HL-60/S4 treated with retinoic acid at 250 ng/mL for 4 days and 3 days (cell line): ENCODE results near the gene NUMA1.

ENCODE experiments used
- in situ Hi-C: fragments of 300-500 bp; cut with MboI; formaldehyde crosslinking; loops from 2 replicates; pipeline ENCODE4 v1.7.0; 2022; ENCODE audit warnings: low sequenced_read_pairs

Gene NUMA1

DNA sequence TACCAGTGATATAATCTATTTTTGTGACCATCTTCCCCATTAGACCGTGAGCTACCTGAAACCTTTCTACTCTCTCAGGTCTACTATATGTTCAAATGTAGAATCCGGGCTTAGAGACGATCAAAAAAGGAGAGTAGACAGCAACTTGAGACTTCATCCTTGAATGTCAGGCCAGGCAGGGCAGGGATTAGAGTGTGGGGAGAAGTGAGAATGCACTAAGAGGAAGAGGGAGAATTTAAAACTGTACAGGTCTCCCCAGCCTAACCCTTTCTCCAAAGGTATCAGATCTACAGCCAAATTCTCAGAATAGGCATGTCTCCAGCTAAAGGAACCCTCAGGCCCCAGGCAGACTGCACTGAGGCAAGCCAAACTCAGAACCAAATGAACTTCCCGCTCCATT is 21.8 kb upstream of the NUMA1 start:
- in situ Hi-C loops = no loop called here

DNA sequence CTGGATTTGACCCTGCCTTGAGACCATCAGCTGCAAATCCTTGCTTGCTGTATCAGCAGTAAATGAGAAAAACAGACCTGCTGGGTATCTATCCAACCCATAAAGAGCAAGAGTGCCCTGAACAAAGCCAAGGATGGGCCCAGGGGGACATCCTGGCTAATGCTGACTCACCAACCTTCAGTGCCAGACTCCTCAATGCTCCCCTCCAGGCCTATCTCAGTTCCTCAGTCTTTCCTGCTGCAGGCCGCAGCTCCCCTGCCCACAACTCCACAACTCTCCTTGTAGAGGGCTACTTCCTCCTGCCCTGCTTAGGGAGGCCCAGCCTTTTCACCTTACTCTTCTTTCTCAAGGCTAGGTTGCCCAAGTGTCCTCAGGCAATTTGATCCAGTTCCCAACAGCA is 20.1 kb upstream of the NUMA1 start:
- in situ Hi-C loops = no loop called here

GRCh38 chr11:72100009-72100408 is 19.7 kb upstream of the NUMA1 start:
- in situ Hi-C loops = no loop called here

DNA sequence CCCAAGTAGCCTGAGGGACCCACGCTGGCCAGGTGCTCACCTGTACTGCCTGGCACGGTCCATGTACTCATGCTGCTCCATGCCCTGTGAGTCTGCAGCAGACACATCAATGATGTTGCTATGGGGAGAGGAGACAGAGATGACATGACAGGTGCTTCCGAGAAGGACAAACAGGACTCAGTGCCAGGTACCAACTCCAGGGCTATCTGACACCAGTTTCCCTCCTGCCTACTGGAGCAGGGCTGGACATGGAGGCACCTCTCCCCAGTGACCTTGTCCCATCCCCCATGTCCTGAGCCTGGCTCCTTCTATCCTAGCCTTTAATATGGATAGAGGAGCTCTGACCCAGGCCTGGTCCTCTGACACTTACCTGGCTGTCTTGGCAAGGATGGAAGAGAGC is 18.4 kb upstream of the NUMA1 start:
- in situ Hi-C loops = no loop called here

DNA sequence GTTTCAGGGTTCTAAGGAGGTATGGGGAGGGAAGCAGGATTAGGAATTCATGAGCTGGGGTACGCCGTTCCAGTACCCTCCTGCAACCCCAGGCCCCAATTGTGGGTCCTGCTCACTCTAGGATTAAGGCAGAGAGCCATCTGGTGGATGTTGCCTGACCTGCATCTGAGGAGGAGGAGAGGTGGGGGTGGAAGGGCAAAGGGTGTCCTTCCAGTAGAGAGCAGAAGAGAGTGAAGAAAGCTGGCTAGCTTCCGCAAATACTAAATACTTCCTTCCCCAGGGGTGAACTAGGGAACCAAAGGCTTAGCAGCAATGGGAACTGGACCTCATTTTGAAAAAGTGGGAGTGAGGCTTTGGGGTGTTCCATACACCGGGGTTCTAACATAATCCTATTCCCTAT is 10.9 kb upstream of the NUMA1 start:
- in situ Hi-C loops = no loop called here

- in situ Hi-C loops = no loop called here
These were observed 7.9 kb upstream of the NUMA1 start for GRCh38 chr11:72088076-72088808.

- in situ Hi-C loops = no loop called here
These were observed 5.4 kb upstream of the NUMA1 start for GRCh38 chr11:72085621-72086351.

- in situ Hi-C loops = no loop called here
These were observed 4.6 kb upstream of the NUMA1 start for GRCh38 chr11:72084965-72085364.

DNA sequence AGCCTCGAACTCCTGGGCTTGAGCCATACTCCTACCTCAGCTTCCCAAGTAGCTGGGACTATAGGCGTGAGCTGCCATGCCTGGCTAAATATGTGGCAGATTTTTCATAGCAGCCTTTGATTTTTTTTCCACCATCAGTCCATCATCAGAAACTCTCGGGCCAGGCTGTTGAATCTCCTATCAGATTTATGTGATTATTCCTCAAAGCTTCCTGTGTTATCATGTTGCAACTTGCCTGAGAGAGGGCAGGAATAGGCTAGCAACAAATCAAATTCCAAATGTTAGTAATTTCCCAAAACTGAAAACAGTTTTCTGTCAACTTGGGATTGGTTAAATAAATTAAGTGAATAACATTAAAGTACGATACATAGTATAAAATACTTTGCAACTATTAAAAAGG is 3.7 kb upstream of the NUMA1 start:
- in situ Hi-C loops = no loop called here

GRCh38 chr11:72083414-72083813 is 3.1 kb upstream of the NUMA1 start:
- in situ Hi-C loops = no loop called here

- in situ Hi-C loops = no loop called here
These were observed 1.6 kb upstream of the NUMA1 start for GRCh38 chr11:72081821-72082453.

DNA sequence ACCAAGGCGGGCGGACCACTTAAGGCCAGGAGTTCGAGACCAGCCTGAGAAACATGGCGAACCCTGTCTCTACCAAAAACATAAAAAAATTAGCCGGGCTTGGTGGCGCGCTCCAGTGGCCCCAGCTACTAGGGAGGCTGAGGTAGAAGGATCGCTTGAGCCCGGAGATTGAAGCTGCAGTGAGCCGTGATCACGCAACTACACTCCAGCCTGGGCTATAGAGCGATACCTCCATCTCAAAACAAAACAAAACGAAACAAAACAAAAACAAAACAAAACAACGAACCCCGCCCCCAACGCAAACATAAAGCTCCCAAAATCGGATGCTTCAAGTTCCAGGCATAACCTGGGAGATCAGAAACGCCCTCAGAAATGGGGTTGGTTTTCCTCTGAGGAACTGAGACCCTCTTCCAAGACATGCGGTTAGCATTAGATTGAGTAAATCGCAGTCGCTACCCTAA is 872 bp upstream of the NUMA1 start:
- in situ Hi-C loops = no loop called here

DNA sequence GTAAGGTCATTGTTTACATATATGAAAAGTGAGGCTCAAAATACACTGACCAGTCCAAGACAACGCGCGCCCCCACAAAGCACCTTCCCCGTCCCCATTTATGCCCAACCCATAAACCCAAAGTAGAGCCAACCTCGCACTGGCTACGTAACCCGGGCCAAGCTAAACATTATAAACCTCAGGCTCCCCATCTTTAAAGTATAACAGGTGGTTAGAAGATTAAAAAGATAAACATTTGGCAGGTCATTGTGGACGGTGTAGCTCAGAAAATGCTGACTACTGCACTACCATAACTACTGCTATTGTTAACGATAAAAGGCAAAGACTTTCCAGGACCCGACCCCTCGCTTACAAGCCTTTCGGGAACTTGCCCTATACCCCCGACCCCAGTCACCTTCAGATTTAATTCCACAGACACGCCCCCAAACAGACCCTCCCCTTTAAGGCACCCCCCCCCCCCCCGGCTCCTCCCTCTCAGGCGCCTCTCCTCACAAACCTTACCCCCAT is 470 bp downstream of the NUMA1 start:
- in situ Hi-C loops = no loop called here

DNA sequence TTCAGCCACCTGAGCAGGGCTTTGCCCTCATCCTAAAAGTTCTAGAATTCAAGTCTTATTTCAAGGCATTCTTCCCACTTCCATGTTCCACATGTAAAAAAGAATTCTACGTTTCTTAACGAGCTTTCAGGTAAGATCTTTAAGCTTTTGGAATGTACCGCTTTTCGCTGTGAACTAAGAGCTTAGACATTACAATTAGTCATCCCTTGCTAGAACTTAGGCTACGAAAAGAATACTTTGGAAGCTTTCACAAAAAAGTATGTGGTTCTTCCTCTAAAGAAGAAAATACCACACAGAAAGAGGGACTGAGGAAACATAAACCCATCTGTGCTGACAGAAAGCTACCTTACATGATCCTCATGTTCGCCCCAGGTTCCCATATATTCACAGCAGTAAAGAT is 1.9 kb downstream of the NUMA1 start:
- in situ Hi-C loops = no loop called here

DNA sequence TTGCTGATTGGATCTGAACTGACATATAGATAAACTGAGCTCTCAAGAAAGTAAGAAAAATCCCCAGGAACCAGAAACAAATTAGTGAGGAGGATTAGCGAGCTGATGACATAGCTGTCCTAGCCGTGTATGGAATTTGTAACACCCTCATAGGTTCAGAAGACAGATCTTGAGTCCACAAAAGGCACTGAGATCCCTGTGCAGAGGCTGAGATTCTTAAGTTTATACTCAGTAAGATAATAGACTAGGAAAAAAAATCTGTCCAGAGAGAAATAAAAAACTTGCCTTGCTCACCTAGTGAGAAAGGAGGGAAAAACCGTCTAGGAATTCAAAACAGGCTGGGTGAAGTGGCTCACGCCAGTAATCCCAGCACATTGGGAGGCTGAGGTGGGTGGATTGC is 4.6 kb downstream of the NUMA1 start:
- in situ Hi-C loops = no loop called here

DNA sequence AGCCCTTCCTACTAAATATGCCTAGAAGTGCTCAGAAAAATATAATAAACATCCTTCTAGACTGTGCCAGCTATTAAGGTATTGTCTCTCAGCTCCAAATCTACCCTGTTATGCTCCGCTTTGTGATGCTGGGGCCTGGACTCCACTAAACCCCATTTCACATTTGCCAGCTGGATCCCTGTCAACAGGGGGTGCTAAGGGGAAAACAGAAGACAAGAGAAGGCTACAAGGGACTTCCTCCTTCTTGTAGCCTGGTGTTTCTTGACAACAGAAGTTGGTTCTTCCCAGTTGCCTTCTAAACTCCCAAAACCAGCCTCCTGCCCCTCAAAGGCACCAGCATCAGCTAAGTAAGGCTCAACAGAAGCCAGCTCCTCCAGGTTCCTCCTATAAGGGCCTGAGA is 5.2 kb downstream of the NUMA1 start:
- in situ Hi-C loops = no loop called here

- in situ Hi-C loops = no loop called here
These were observed 8.0 kb downstream of the NUMA1 start for GRCh38 chr11:72072348-72072747.

GRCh38 chr11:72070491-72070890 is 9.9 kb downstream of the NUMA1 start:
- in situ Hi-C loops = no loop called here

DNA sequence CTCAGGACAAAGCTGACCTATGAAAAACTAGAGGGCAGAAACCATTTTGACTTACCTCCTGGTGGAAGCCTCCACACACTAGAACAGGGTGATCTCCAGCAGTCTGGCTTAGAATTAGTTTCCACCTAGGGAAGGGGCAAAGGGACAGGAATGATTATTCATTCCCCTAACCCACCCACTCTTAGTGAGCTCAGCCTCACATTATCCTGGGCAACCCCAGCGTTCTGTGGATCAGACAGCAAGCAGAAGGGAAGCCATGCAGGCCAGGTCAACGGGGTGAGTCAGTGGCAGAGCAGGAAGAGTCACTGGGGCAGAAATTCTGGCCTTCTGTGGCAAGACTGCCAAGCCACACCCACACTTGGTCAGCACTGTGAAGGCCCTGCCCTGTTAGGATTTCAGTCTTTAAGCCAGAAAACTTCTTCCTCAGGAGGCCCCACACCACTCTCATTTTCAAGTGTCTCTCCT is 10.5 kb downstream of the NUMA1 start:
- in situ Hi-C loops = no loop called here

GRCh38 chr11:72069200-72069599 is 11.1 kb downstream of the NUMA1 start:
- in situ Hi-C loops = no loop called here

DNA sequence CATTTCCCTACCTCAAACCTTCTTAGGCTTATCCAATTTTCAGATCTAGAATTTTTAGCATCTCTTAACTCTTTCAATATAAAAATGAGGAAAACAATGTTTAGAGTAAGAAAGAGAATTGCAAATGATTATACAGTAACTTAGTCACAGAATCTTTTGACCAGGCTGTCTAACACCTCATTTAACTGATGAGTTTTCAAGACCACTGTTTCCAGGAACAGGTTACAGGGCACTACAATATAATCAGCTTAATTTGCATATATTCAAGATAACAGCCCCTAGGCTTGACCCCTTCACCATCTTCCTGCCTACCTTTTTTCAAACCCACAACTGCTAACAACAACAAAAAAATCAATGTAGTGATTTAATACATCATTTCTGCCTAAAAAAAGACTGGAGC is 12.7 kb downstream of the NUMA1 start:
- in situ Hi-C loops = no loop called here

DNA sequence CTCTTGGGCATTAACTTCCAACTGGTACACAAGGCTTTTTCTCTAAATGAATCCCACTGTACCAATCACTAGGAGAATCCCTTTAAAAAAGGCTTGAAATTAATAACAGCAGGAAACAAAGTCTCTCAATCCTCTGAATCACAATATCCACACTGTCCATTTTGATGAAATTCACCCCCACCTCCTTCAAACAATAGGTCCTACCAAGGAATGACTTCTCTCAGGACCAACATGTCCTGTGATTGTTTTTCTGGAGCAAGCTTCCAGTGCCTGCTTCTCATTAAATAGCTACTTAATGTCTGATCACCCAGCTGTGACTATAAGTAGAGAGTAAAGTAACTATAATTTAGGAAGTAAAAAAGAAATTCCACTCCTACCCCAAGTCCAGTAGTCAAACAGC is 13.1 kb downstream of the NUMA1 start:
- in situ Hi-C loops = no loop called here
